Heart right ventricle (tissue), 16 donors: Measurements from ENCODE around the gene RBBP8NL. TPM values are rescaled to one million over a fixed set of nuclear protein-coding genes. Genes with fewer than 3 reads are reported as not detected.

Experiments
- ATAC-seq, 8 donors: fragments of 200-7000 bp; cut with Tn5 transposase; one replicate each; pipeline ENCODE4 v1.9.1; 2020; ENCODE audit warnings: mild to moderate bottlenecking in 8 of 8, moderate library complexity in 8 of 8, moderate number of reproducible peaks in 1 of 8
- DNase-seq, 2 donors: peaks; one replicate each; pipeline ENCODE4 v3.0.0-alpha.2; 2020
- H3K27ac ChIP-seq, 10 donors: fragments of 200-600 bp; sonication (generic) in 2 of 10; one replicate each; pipeline versions ENCODE4 v1.5.0 to v1.8.0; 2020 to 2022; ENCODE audit warnings: mild to moderate bottlenecking in 3 of 10
- H3K27me3 ChIP-seq, 7 donors: fragments of 200-600 bp; one replicate each; pipeline ENCODE4 v1.8.0; 2021 to 2022; ENCODE audit warnings: mild to moderate bottlenecking in 2 of 7
- H3K36me3 ChIP-seq, 9 donors: fragments of 200-600 bp; sonication (generic) in 1 of 9; one replicate each; pipeline versions ENCODE4 v1.5.0 to v1.8.0; 2020 to 2022; ENCODE audit warnings: mild to moderate bottlenecking in 2 of 9
- H3K4me1 ChIP-seq, 9 donors: fragments of 200-600 bp; sonication (generic) in 1 of 9; one replicate each; pipeline versions ENCODE4 v1.5.0 to v1.8.0; 2020 to 2022; ENCODE audit warnings: mild to moderate bottlenecking in 4 of 9
- H3K4me3 ChIP-seq, 10 donors: fragments of 200-600 bp; sonication (generic) in 2 of 10; one replicate each; pipeline versions ENCODE4 v1.5.0 to v1.8.0; 2020 to 2022; ENCODE audit warnings: mild to moderate bottlenecking in 7 of 10, moderate library complexity in 2 of 10
- H3K9me3 ChIP-seq, 11 donors: fragments of 200-600 bp in 10 of 11; sonication (generic) in 2 of 11; one replicate each; pipeline versions ENCODE4 v1.5.0 to v1.8.0; 2013 to 2022; ENCODE audit warnings: mild to moderate bottlenecking in 2 of 11, control low read depth in 1 of 11, moderate library complexity in 1 of 11
- CTCF ChIP-seq, 9 donors: fragments of 200-600 bp; sonication (generic) in 2 of 9; IDR thresholded peaks; one replicate each; pipeline versions ENCODE4 v1.5.0 to v1.8.0; 2021 to 2022; ENCODE audit warnings: antibody characterized with exemption in 9 of 9, mild to moderate bottlenecking in 5 of 9, moderate library complexity in 1 of 9
- WGBS, 2 donors: extraction: QIAGEN DNeasy Blood & Tissue Kit; methylation state at CpG; one replicate each; pipeline ENCODE4 v1.1.7; 2013; ENCODE audit warnings: inconsistent platforms in 1 of 2; 5-methylcytosine and 5-hydroxymethylcytosine counted together
- intact Hi-C, 10 donors: fragments of 100-400 bp; cut with DNase I; formaldehyde crosslinking; loops; one replicate each; pipeline versions ENCODE4 v1.11.1 to v1.14.2; 2022
- polyA plus RNA-seq, 2 donors: library from polyadenylated mRNA; stranded (reverse); fragments of 200-250 nt; gene quantifications; one replicate each; pipeline ENCODE4 v1.2.3, GENCODE V29; 2013
- total RNA-seq, 10 donors: library from RNA; stranded (reverse); fragmentation: NEBNext Ultra II Directional in 3 of 10; extraction: Animal tissue kit (Norgen Biotek cat#: 25700) in 3 of 10; gene quantifications; one replicate each; pipeline versions ENCODE4 v1.2.1 to v1.2.4, GENCODE V29; 2021 to 2023
- donor health status: Arrhythmogenic right ventricular cardiomyopathy.
- donor health status: ischemic (EF 13 %, LVEDD 7.1; RV severe dilation, severe dysfunction).
- donor health status: healthy with polysubstance abuse.
- donor health status: DM: no; HTN: yes; CAD: no.
- donor health status: DM: no; HTN: no; CAD: no.
- donor health status: ischemic (EF 25% LVEDD 6.9; RV normal size, moderate dysfunction).
- donor health status: ischemic (EF 25% LVEDD 5.7; RV mildly dilated, moderate dysfunction).
- donor health status: healthy.
- donor health status: DM: yes; HTN: yes; CAD: no.
- donor health status: Ischemic cardiomyopathy.
- donor health status: ischemic (EF 35%, LVEDD 5.7; RV mildly dilated, moderate dysfunction).
- donor health status: nonischemic (EF 11% LVEDD 7.7; RV severe dilation, severe dysfunction).
- donor health status: DM: yes; HTN: yes; CAD: no.
- donor health status: PGD.
- donor health status: ischemic (EF 29% LVEDD 5.4; RV normal size, mild dysfunction).
- donor health status: nonischemic (EF 23%, LVEDD 6.1; RV moderate dilation, normal function).

Gene RBBP8NL
- total and polyA plus RNA-seq, 12 donors: not detected

GRCh38 chr20:62372042-62372993 lies 55.0 kb downstream of the RBBP8NL start:
- H3K36me3 ChIP-seq: no peaks in the 10 kb centered on the region
- 80 to 86% methylated on average over 29 of the region's 29 CpGs for WGBS, 2 donors
- H3K4me1 ChIP-seq: peaks cover 14 to 68% (median 59%) of the 10 kb centered on the region in 9 donors
- intact Hi-C loops: loop anchor here in 1 of 10 donors (10.0 kb wide), 1 partner anchor 358 kb away; no protein-coding TSS in a partner anchor
- peak overlapping the region in 1 of 10 donors; percentile 9 for H3K27ac ChIP-seq
- TF ChIP-seq CTCF (IDR thresholded peaks at IDR 0.05): no peak
- DNase-seq (no peak), ATAC-seq (no peak)
- H3K9me3 ChIP-seq: no peaks in the 10 kb centered on the region
- H3K4me3 ChIP-seq: no peak overlapping the region
- H3K27me3 ChIP-seq: peaks cover 0 to 30% (median 0%) of the 10 kb centered on the region in 7 donors

GRCh38 chr20:62371588-62372041 lies 55.7 kb downstream of the RBBP8NL start:
- peaks cover 14 to 62% (median 54%) of the 10 kb centered on the region in 9 donors for H3K4me1 ChIP-seq
- ATAC-seq: no peak
- H3K27ac ChIP-seq: no peak overlapping the region
- H3K27me3 ChIP-seq: peaks cover 0 to 35% (median 0%) of the 10 kb centered on the region in 7 donors
- TF ChIP-seq CTCF (IDR thresholded peaks at IDR 0.05): no peak
- H3K9me3 ChIP-seq: no peaks in the 10 kb centered on the region
- DNase-seq: no peak
- WGBS, 2 donors: 92 to 96% methylated on average over 8 of the region's 8 CpGs
- intact Hi-C loops: loop anchor here in 1 of 10 donors (10.0 kb wide), 1 partner anchor 357 kb away; no protein-coding TSS in a partner anchor
- no peak overlapping the region for H3K4me3 ChIP-seq
- no peaks in the 10 kb centered on the region for H3K36me3 ChIP-seq

- Histone ChIP-seq H3K9me3 (no peaks in the 10 kb centered on the region), H3K4me1 (peaks cover 17 to 62% (median 54%) of the 10 kb centered on the region in 9 donors), H3K36me3 (no peaks in the 10 kb centered on the region), H3K4me3 (no peak overlapping the region), H3K27ac (peak overlapping the region in 4 of 10 donors; percentile 33 to 99 (median 44)), H3K27me3 (peaks cover 0 to 41% (median 0%) of the 10 kb centered on the region in 7 donors)
- ATAC-seq (no peak), DNase-seq (no peak)
- TF ChIP-seq CTCF (IDR thresholded peaks at IDR 0.05): no peak
- intact Hi-C loops: loop anchor here in 1 of 10 donors (10.0 kb wide), 1 partner anchor 356 kb away; no protein-coding TSS in a partner anchor
- WGBS, 2 donors: 75% methylated on average over 18 of the region's 18 CpGs
Observed at GRCh38 chr20:62370807-62371587, 56.3 kb downstream of the RBBP8NL start.
